GM21381 (cell line): ENCODE data around the gene FOXA1.

ENCODE experiments used
- ATAC-seq: cut with Tn5 transposase; IDR thresholded peaks from one replicate; pipeline ENCODE4 v1.9.1; 2021; ENCODE audit warnings: mild to moderate bottlenecking, moderate library complexity; ENCODE audit not compliant: unreplicated experiment

The FOXA1 gene

GRCh38 chr14:37590428-37591139 lies 4.5 kb downstream of the FOXA1 start:
- no peak for ATAC-seq

- no peak for ATAC-seq
Observed at GRCh38 chr14:37589715-37590427, 5.2 kb downstream of the FOXA1 start.

- no peak for ATAC-seq
Observed at GRCh38 chr14:37588956-37589714, 5.9 kb downstream of the FOXA1 start.

- ATAC-seq, result no peak
Observed at GRCh38 chr14:37588667-37588955, 6.4 kb downstream of the FOXA1 start.

GRCh38 chr14:37587881-37588666 lies 7.0 kb downstream of the FOXA1 start:
- no peak for ATAC-seq

- ATAC-seq, result no peak
Observed at GRCh38 chr14:37587131-37587803, 7.8 kb downstream of the FOXA1 start.

- no peak for ATAC-seq
Observed at GRCh38 chr14:37586797-37587130, 8.3 kb downstream of the FOXA1 start.

- no peak for ATAC-seq
Observed at GRCh38 chr14:37585971-37586796, 8.9 kb downstream of the FOXA1 start.

- no peak for ATAC-seq
Observed at GRCh38 chr14:37585101-37585511, 9.9 kb downstream of the FOXA1 start.

- ATAC-seq, result no peak
Observed at GRCh38 chr14:37584211-37585100, 10.6 kb downstream of the FOXA1 start.

GRCh38 chr14:37583358-37584210 lies 11.5 kb downstream of the FOXA1 start:
- ATAC-seq, result no peak

GRCh38 chr14:37580146-37580545 lies 14.9 kb downstream of the FOXA1 start:
- no peak for ATAC-seq

GRCh38 chr14:37579274-37579673 lies 15.8 kb downstream of the FOXA1 start:
- no peak for ATAC-seq

- ATAC-seq, result no peak
Observed at GRCh38 chr14:37573356-37573755, 21.7 kb downstream of the FOXA1 start.

GRCh38 chr14:37571391-37571790 lies 23.7 kb downstream of the FOXA1 start:
- no peak for ATAC-seq

GRCh38 chr14:37569729-37570128 lies 25.3 kb downstream of the FOXA1 start:
- no peak for ATAC-seq

GRCh38 chr14:37566811-37567371 lies 28.2 kb downstream of the FOXA1 start:
- no peak for ATAC-seq

GRCh38 chr14:37565550-37565949 lies 29.5 kb downstream of the FOXA1 start:
- ATAC-seq, result no peak
